ENCODE results near the gene TGFB1. TPM values are rescaled to one million over a fixed set of nuclear protein-coding genes. Genes with fewer than 3 reads are reported as not detected.

Gene TGFB1
- total RNA-seq, 1 experiment from 2014 or later = 30.1 TPM

GRCh38 chr19:41335467-41335866 lies 18.3 kb downstream of the TGFB1 start:
- no peak overlapping the region for H2AK5ac ChIP-seq (ENCODE audit: insufficient read length, low read length)
- H2BK15ac ChIP-seq (ENCODE audit: low read depth, low read length) = no peak overlapping the region
- no peak overlapping the region for H2BK12ac ChIP-seq (ENCODE audit: insufficient read length, low read depth, low read length)
- Mint-ChIP-seq H3K4me3 (no peak overlapping the region), H3K9me3 (no peaks in the 10 kb centered on the region), H3K36me3 (ENCODE audit: insufficient read depth in 1 of 3, low read depth in 3 of 3) (peaks cover 0 to 25% (median 0%) of the 10 kb centered on the region in 3 experiments; a peak in 2 of 7 replicates), H3K4me1 (peaks cover 0 to 16% of the 10 kb centered on the region in 2 experiments; a peak in 2 of 4 replicates), H3K27me3 (ENCODE audit: low read depth) (no peaks in the 10 kb centered on the region), H3K27ac (no peak overlapping the region)
- no peak overlapping the region for H2BK5ac ChIP-seq (ENCODE audit: insufficient read length, low read length)
- no peak overlapping the region for H3K18ac ChIP-seq (ENCODE audit: insufficient read length, low read depth, low read length)
- no peak overlapping the region for H3K9ac ChIP-seq (ENCODE audit: extremely low read depth, insufficient read length, low read length)
- no peak overlapping the region for H4K5ac ChIP-seq (ENCODE audit: insufficient read length, low read depth, low read length)
- no CpG with 5 or more reads among the region's 10 CpGs for WGBS (ENCODE audit: extremely low coverage, insufficient read length, low lambda C conversion rate)
- H4K8ac ChIP-seq (replicated peaks; ENCODE audit: insufficient read length, low read depth, low read length) = no peak overlapping the region
- H3K79me2 ChIP-seq (ENCODE audit: insufficient read depth, low read length) = no peaks in the 10 kb centered on the region
- H3K23ac ChIP-seq (ENCODE audit: insufficient read length, low read depth, low read length) = no peak overlapping the region
- H4K91ac ChIP-seq (ENCODE audit: insufficient read length, low read depth, low read length) = no peak overlapping the region
- H3K27me3 ChIP-seq (ENCODE audit: insufficient read depth, low read length) = no peaks in the 10 kb centered on the region
- H4K20me1 ChIP-seq (ENCODE audit: control insufficient read depth, insufficient read depth, insufficient read length) = no peaks in the 10 kb centered on the region
- no peak overlapping the region for H3K56ac ChIP-seq (ENCODE audit: insufficient read length, low read depth, low read length)
- no peak overlapping the region for H3T11ph ChIP-seq (ENCODE audit: low read length)
- H3K14ac ChIP-seq (ENCODE audit: insufficient read depth, low read length) = no peak overlapping the region
- no peak overlapping the region for H2BK20ac ChIP-seq (ENCODE audit: low read depth, low read length, poor library complexity, severe bottlenecking)
- H3K23me2 ChIP-seq (ENCODE audit: insufficient read length, low read depth, low read length, poor library complexity, severe bottlenecking) = no peaks in the 10 kb centered on the region
- no peak overlapping the region for H2AFZ ChIP-seq (ENCODE audit: low read length)
- H3K4me2 ChIP-seq (ENCODE audit: insufficient read depth, insufficient read length, low read length) = no peak overlapping the region
- H3K4ac ChIP-seq (ENCODE audit: low read depth, low read length) = no peak overlapping the region
- H3K4me1 ChIP-seq (ENCODE audit: insufficient read depth, low read length) = no peaks in the 10 kb centered on the region; the same call in 1 of the 2 replicates
- no peak for DNase-seq
- H3K9me3 ChIP-seq (ENCODE audit: control insufficient read depth, low read depth, low read length) = no peaks in the 10 kb centered on the region
- H3K79me1 ChIP-seq (ENCODE audit: insufficient read depth, low read depth, low read length, poor library complexity, severe bottlenecking) = no peaks in the 10 kb centered on the region
- no peak overlapping the region for H3K27ac ChIP-seq (ENCODE audit: insufficient read length, low read depth, low read length)
- TF ChIP-seq, protein P1, sequence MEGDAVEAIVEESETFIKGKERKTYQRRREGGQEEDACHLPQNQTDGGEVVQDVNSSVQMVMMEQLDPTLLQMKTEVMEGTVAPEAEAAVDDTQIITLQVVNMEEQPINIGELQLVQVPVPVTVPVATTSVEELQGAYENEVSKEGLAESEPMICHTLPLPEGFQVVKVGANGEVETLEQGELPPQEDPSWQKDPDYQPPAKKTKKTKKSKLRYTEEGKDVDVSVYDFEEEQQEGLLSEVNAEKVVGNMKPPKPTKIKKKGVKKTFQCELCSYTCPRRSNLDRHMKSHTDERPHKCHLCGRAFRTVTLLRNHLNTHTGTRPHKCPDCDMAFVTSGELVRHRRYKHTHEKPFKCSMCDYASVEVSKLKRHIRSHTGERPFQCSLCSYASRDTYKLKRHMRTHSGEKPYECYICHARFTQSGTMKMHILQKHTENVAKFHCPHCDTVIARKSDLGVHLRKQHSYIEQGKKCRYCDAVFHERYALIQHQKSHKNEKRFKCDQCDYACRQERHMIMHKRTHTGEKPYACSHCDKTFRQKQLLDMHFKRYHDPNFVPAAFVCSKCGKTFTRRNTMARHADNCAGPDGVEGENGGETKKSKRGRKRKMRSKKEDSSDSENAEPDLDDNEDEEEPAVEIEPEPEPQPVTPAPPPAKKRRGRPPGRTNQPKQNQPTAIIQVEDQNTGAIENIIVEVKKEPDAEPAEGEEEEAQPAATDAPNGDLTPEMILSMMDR (conservative IDR thresholded peaks at IDR 0.05) = no peak
- no peak overlapping the region for H2BK120ac ChIP-seq (ENCODE audit: low read depth, low read length, poor library complexity, severe bottlenecking)

Measured in H9 (cell line).